ENCODE measurements around the gene PRPSAP2. TPM values are rescaled to one million over a fixed set of nuclear protein-coding genes. Genes with fewer than 3 reads are reported as not detected.
"Not testable (repeated sequence)": the region's sequence is repeated elsewhere in the genome, so short reads cannot be mapped to it uniquely, and the experiment has no call there.

The PRPSAP2 gene, protein sequence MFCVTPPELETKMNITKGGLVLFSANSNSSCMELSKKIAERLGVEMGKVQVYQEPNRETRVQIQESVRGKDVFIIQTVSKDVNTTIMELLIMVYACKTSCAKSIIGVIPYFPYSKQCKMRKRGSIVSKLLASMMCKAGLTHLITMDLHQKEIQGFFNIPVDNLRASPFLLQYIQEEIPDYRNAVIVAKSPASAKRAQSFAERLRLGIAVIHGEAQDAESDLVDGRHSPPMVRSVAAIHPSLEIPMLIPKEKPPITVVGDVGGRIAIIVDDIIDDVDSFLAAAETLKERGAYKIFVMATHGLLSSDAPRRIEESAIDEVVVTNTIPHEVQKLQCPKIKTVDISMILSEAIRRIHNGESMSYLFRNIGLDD
- total RNA-seq (32.1 TPM), polyA plus RNA-seq (ENCODE audit: insufficient read depth in 1 of 8, insufficient read length in 8 of 8, low replicate concordance in 1 of 8) (10 to 100 TPM; 21.9 to 28.3 (median 25.4) TPM)
- long read RNA-seq, donor 1, partial matches to known transcripts, result 0 of 1 reads
- long read RNA-seq, donor 1, other reads (novel, unspliced or antisense), result 0 of 1 reads
- long read RNA-seq, donor 2, result 0 reads
- long read RNA-seq, donor 3, partial matches to known transcripts, result 0 of 5 reads
- long read RNA-seq, donor 3, other reads (novel, unspliced or antisense), result 0 of 5 reads
- long read RNA-seq, donor 4, partial matches to known transcripts, result 0 of 1 reads
- long read RNA-seq, donor 4, other reads (novel, unspliced or antisense), result 0 of 1 reads
- long read RNA-seq, donor 5, transcript PRPSAP2-201 (12 exons, 1,910 nt), result major isoform, 12 of 22 reads
- long read RNA-seq, donor 5, partial matches to known transcripts, result 10 of 22 reads
- long read RNA-seq, donor 5, other reads (novel, unspliced or antisense), result 0 of 22 reads
- long read RNA-seq, donor 6, partial matches to known transcripts, result 0 of 4 reads
- long read RNA-seq, donor 6, other reads (novel, unspliced or antisense), result 0 of 4 reads
- long read RNA-seq, donor 7, partial matches to known transcripts, result 7 of 10 reads
- long read RNA-seq, donor 7, other reads (novel, unspliced or antisense), result 0 of 10 reads
- long read RNA-seq, donor 8, transcript PRPSAP2-201 (12 exons, 1,910 nt), result major isoform, 6 of 7 reads
- long read RNA-seq, donor 8, partial matches to known transcripts, result 0 of 7 reads
- long read RNA-seq, donor 8, other reads (novel, unspliced or antisense), result 0 of 7 reads
- long read RNA-seq, donor 9, transcript PRPSAP2-201 (12 exons, 1,910 nt), result major isoform, 5 of 6 reads
- long read RNA-seq, donor 9, partial matches to known transcripts, result 0 of 6 reads
- long read RNA-seq, donor 9, other reads (novel, unspliced or antisense), result 0 of 6 reads
- long read RNA-seq, donor 10, transcript PRPSAP2-201 (12 exons, 1,910 nt), result major isoform, 7 of 7 reads
- long read RNA-seq, donor 10, partial matches to known transcripts, result 0 of 7 reads
- long read RNA-seq, donor 10, other reads (novel, unspliced or antisense), result 0 of 7 reads
- long read RNA-seq, donor 11, transcript PRPSAP2-201 (12 exons, 1,910 nt), result major isoform, 5 of 6 reads
- long read RNA-seq, donor 11, partial matches to known transcripts, result 0 of 6 reads
- long read RNA-seq, donor 11, other reads (novel, unspliced or antisense), result 0 of 6 reads

DNA sequence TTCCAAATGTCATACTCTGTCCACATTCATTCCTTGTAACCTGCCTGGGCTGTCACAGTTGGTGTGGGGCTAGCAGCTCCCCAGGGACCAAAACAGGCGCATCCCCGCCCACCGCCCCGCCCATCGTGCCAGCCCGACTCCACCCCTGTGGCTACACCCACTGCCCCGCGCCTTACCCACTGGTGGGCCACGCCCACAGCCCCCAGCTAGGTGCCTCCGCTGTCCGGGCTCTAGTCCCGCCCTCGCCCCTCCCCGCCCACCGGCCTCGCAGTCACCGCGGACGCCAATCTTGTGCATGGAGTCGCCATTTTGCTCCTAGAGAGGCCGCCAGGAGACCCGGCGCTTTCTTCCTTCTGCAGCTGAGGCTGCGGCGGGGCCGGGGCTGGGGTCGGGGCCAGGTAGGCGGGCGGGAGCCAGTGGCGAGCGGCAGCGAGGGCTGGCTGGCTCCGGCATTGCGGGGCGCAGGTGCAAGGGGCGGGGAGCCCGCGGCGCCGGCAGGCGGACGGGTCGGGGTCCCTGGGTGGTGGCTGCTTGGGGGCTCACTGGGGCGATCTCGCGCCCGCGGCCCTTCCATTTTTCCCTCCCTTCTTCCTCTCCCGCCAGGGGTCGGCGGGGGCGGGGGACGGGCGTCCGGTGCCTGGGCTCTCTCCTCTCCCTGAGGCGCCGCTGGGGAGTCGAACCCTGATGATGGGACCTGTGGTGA lies at the start of gene PRPSAP2:
TSS of gene PRPSAP2 (plus strand) at position 268 of the 703 bp plus-strand sequence. CDS start 7,703 bp downstream, outside the sequence.
- Histone ChIP-seq H3K27me3 (ENCODE audit: control insufficient read depth, insufficient read depth, low read length) (no peaks in the 10 kb centered on the region), H3K36me3 (ENCODE audit: control insufficient read depth, insufficient read depth, low read length) (no peaks in the 10 kb centered on the region), H3K27ac (ENCODE audit: low read length) (peak within 1 kb of the TSS; percentile 91), H3K4me1 (ENCODE audit: control insufficient read depth, insufficient read depth, low read length) (peaks cover 10% of the 10 kb centered on the region), H3K9me3 (replicated peaks; ENCODE audit: control insufficient read depth, low read depth, low read length) (no peaks in the 10 kb centered on the region), H3K4me3 (ENCODE audit: low read length) (peak within 1 kb of the TSS; percentile 83)
- WGBS (ENCODE audit: insufficient coverage), result 0% methylated on average over 32 of the region's 58 CpGs
- DNase-seq, result peak; percentile 96

DNA sequence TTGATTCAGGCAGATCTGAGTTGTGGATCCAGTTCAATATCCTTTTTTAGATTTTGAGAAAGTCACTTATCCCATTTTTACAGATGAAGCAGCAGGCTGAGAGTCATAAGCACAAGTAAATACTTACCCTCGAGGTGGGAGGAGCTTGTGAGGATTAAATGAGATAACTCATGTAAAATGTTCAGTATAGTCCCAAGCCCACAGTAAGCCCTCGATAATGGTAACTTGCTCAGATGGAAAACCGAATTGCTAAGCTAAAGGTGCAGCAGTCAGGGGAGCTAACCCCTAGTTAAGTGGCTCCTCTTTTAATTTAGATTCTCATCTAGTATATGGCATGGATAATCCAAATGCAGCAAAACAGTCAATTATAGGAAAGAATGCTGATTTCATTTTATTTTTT lies 42.0 kb upstream of the PRPSAP2 start:
- WGBS (ENCODE audit: insufficient coverage), result no CpG with 5 or more reads among the region's 3 CpGs
- not testable (repeated sequence) for H3K4me3 ChIP-seq (ENCODE audit: low read length); H3K27ac ChIP-seq (ENCODE audit: low read length); H3K36me3 ChIP-seq (ENCODE audit: control insufficient read depth, insufficient read depth, low read length); DNase-seq; H3K4me1 ChIP-seq (ENCODE audit: control insufficient read depth, insufficient read depth, low read length); H3K9me3 ChIP-seq (replicated peaks; ENCODE audit: control insufficient read depth, low read depth, low read length); H3K27me3 ChIP-seq (ENCODE audit: control insufficient read depth, insufficient read depth, low read length)

DNA sequence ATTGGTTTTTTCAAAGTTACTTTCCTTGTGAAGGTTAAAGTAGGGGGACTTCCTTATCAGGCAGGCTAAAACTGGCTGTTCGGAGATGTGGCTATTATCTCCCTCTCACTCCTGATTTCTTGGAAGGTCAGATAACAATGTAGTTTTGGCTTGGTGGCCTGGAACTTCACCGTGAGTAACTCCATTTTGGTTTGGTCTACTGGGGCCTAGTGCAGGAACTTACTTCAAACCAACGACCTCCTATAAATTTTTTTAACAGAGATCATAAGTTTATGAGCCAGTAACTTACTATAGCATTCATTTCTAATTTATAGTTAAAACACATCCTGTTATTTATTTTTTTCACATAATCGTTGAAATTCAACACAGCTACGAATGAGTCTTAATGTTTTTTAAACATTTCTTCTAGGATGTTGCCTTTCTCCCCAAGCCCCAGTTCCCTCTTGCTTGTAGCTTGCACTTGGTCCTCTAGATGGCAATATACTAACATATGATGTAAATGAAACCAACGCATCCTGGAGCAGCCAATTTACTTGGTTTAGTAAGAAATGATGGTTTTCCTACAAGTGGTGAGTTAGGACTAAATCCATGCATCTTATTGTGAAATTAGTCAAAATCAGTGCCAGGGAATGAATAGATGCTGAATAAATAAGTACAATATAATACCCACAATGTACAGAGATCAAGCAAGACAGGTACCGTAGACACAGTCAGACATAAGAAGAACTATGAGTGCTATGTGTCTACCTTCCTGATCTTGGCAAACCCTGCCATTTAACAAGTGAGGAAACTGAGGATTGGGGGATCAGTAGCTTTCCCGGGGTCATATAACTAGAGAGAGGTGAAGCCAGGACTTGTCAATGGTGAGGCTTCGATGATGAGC lies 41.2 kb upstream of the PRPSAP2 start:
- not testable (repeated sequence) for H3K27ac ChIP-seq (ENCODE audit: low read length); H3K4me3 ChIP-seq (ENCODE audit: low read length); H3K27me3 ChIP-seq (ENCODE audit: control insufficient read depth, insufficient read depth, low read length); H3K4me1 ChIP-seq (ENCODE audit: control insufficient read depth, insufficient read depth, low read length); H3K9me3 ChIP-seq (replicated peaks; ENCODE audit: control insufficient read depth, low read depth, low read length); H3K36me3 ChIP-seq (ENCODE audit: control insufficient read depth, insufficient read depth, low read length)
- WGBS (ENCODE audit: insufficient coverage), result no CpG with 5 or more reads among the region's 9 CpGs
- peak; percentile 77 for DNase-seq

DNA sequence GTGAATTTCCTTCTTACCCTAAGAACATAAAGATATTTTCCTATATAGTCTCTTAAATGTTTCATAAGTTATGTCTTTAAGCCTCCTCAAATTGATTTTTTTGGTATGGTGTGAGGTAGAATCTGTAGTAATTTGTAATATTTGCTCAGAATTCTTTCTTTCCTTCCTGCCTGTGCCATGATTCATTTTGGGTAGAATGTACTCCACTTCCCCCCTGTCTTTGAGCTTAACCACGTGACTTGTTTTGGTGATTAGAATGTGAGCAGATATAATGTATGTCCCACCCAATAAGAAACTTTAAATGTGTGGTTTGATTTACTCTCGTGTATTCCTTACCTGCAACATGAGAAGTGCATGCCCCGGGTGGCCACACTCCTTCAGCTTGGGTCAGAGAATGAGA lies 36.5 kb upstream of the PRPSAP2 start:
- not testable (repeated sequence) for H3K27me3 ChIP-seq (ENCODE audit: control insufficient read depth, insufficient read depth, low read length); H3K27ac ChIP-seq (ENCODE audit: low read length); H3K4me3 ChIP-seq (ENCODE audit: low read length); DNase-seq; H3K36me3 ChIP-seq (ENCODE audit: control insufficient read depth, insufficient read depth, low read length); H3K4me1 ChIP-seq (ENCODE audit: control insufficient read depth, insufficient read depth, low read length); H3K9me3 ChIP-seq (replicated peaks; ENCODE audit: control insufficient read depth, low read depth, low read length)
- WGBS (ENCODE audit: insufficient coverage), result no CpG with 5 or more reads among the region's 3 CpGs

DNA sequence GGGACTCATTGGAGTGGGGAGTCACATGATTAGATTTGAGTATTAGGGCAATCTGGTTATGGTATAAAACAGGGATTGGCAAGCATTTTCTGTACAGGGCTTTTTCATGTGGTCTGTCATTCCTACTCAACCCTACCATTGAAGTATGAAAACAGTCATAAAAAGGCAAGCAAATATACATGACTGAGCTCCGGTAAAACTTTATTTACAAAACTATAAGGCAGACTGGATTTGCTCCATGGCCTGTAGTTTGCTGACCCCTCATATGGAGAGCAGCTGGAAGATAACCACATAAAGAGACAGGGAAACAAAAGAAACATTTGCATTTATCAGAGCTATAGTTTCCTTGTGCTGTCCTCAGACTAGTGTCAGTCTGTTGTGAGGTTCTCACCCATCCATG lies 30.3 kb upstream of the PRPSAP2 start:
- not testable (repeated sequence) for H3K9me3 ChIP-seq (replicated peaks; ENCODE audit: control insufficient read depth, low read depth, low read length); H3K4me1 ChIP-seq (ENCODE audit: control insufficient read depth, insufficient read depth, low read length); H3K4me3 ChIP-seq (ENCODE audit: low read length); H3K27me3 ChIP-seq (ENCODE audit: control insufficient read depth, insufficient read depth, low read length); H3K27ac ChIP-seq (ENCODE audit: low read length); DNase-seq; H3K36me3 ChIP-seq (ENCODE audit: control insufficient read depth, insufficient read depth, low read length)
- WGBS (ENCODE audit: insufficient coverage), result no CpG with 5 or more reads among the region's 1 CpG

DNA sequence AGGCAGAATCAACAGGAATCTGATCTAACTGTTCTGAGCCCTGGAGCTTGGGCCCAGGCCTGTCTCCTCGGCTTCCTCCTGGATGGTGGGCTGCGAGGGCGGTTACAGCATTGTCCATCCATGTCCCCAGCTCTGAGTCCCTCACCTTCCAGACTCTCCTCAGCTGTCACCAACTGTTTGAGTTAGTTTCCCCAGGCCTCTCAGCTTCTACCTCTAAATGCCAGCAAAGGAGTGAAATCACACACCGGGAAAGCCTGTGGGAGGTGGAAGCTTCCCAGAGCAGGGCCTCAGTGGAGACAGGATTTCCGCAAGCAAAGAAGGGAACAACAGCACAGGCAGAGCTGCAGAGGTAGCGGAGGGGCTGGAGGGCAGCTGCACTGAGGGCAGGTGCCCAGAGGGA lies 9.4 kb upstream of the PRPSAP2 start:
- H3K27me3 ChIP-seq (ENCODE audit: control insufficient read depth, insufficient read depth, low read length), result no peaks in the 10 kb centered on the region
- no peak for DNase-seq
- H3K9me3 ChIP-seq (replicated peaks; ENCODE audit: control insufficient read depth, low read depth, low read length), result no peaks in the 10 kb centered on the region
- no peaks in the 10 kb centered on the region for H3K4me1 ChIP-seq (ENCODE audit: control insufficient read depth, insufficient read depth, low read length)
- 78% methylated on average over 5 of the region's 6 CpGs for WGBS (ENCODE audit: insufficient coverage)
- H3K27ac ChIP-seq (ENCODE audit: low read length), result no peak overlapping the region
- no peaks in the 10 kb centered on the region for H3K36me3 ChIP-seq (ENCODE audit: control insufficient read depth, insufficient read depth, low read length)
- H3K4me3 ChIP-seq (ENCODE audit: low read length), result no peak overlapping the region

DNA sequence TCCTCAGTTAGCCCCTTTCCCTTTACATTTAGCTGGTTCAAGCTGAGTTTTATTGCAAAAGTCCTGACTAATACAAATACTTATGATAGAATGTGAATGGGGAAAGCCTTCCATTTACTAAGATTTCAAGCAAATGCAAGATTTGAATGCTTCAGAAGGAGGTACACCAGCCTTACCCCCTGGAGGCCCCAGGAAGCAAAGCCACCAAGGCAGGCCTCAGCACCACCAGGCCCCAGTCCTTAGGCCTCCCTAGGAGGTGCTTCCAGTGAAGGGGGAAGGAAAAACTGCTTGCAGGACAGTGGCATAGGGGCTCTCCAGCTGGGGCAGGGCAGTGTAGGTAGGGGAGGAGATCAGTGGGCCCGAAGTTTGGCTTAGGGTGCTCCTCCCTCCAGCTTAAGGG lies 7.3 kb upstream of the PRPSAP2 start:
- Histone ChIP-seq H3K4me3 (ENCODE audit: low read length) (no peak overlapping the region), H3K36me3 (ENCODE audit: control insufficient read depth, insufficient read depth, low read length) (no peaks in the 10 kb centered on the region), H3K9me3 (replicated peaks; ENCODE audit: control insufficient read depth, low read depth, low read length) (no peaks in the 10 kb centered on the region), H3K27ac (ENCODE audit: low read length) (no peak overlapping the region), H3K4me1 (ENCODE audit: control insufficient read depth, insufficient read depth, low read length) (peaks cover 7% of the 10 kb centered on the region), H3K27me3 (ENCODE audit: control insufficient read depth, insufficient read depth, low read length) (no peaks in the 10 kb centered on the region)
- 78% methylated on average over 1 of the region's 1 CpG for WGBS (ENCODE audit: insufficient coverage)
- no peak for DNase-seq

DNA sequence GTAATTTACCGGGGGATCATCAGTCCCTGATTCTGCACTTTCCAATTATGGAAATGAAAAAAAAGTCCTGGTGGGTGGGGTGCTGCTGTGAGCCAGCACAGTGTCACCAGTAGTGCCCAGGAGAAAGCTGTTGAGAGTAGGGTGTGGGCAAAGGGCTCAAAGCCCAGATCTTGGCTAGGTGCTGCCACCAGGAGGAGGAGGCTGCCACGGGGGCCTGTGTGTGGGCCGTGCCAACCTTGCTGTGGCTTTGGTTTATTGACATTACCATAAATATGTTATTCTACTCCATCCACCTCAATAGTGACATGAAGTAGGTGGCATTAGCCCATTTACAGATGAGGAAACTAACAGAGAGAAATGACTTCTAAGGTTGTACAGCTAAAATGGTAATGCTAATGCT lies 6.7 kb upstream of the PRPSAP2 start:
- no peak for DNase-seq
- no peaks in the 10 kb centered on the region for H3K9me3 ChIP-seq (replicated peaks; ENCODE audit: control insufficient read depth, low read depth, low read length)
- 100% methylated on average over 1 of the region's 3 CpGs for WGBS (ENCODE audit: insufficient coverage)

More for the DNA sequence above, 6.7 kb upstream of the PRPSAP2 start:
- peaks cover 7% of the 10 kb centered on the region for H3K4me1 ChIP-seq (ENCODE audit: control insufficient read depth, insufficient read depth, low read length)
- H3K36me3 ChIP-seq (ENCODE audit: control insufficient read depth, insufficient read depth, low read length), result no peaks in the 10 kb centered on the region
- no peak overlapping the region for H3K4me3 ChIP-seq (ENCODE audit: low read length)
- H3K27ac ChIP-seq (ENCODE audit: low read length), result no peak overlapping the region
- H3K27me3 ChIP-seq (ENCODE audit: control insufficient read depth, insufficient read depth, low read length), result no peaks in the 10 kb centered on the region
